ENCODE results near the gene SLC25A40. TPM values are rescaled to one million over a fixed set of nuclear protein-coding genes. Genes with fewer than 3 reads are reported as not detected.
A peak's percentile ranks its signal among the peaks of the same experiment; 100 is the strongest.

SLC25A40 gene
- total and polyA plus RNA-seq, 7 donors = 3.1 to 11.2 (median 5.8) TPM

DNA sequence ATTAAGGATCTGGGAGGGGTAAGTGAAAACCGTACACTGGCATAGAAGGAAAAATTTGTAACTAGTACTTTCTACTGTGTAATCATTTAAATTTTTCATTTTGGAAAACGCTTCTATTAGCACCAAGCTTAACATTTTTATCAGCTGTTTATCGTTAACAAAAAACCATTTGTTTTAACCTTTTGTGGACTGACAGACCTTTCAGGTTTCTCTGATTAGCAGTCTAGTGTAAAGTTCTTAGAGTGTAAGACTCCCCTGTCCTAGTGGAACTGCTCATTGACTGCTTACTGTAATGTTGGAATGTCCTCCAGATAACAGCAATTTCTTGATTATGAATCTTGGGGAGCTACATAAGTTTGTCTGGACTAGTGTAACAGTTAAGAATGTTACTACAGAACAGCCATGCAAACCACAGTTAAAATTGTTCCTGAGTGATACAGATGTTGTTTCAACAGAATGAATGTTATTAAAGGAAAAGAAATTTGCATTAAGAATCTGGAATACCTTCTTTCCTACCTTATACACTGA, 2.1 kb upstream of the SLC25A40 start:
- H3K4me3 ChIP-seq = peak overlapping the region; percentile 88
- no peak overlapping the region for H3K27ac ChIP-seq
- DNase-seq (no peak), ATAC-seq (no peak)
- H3K36me3 ChIP-seq (ENCODE audit: insufficient read depth in 1 of 2, low read depth in 1 of 2) = no peaks in the 10 kb centered on the region
- H3K27me3 ChIP-seq (ENCODE audit: insufficient read depth in 3 of 3, low read length in 2 of 3) = no peaks in the 10 kb centered on the region
- TF ChIP-seq, protein P1, sequence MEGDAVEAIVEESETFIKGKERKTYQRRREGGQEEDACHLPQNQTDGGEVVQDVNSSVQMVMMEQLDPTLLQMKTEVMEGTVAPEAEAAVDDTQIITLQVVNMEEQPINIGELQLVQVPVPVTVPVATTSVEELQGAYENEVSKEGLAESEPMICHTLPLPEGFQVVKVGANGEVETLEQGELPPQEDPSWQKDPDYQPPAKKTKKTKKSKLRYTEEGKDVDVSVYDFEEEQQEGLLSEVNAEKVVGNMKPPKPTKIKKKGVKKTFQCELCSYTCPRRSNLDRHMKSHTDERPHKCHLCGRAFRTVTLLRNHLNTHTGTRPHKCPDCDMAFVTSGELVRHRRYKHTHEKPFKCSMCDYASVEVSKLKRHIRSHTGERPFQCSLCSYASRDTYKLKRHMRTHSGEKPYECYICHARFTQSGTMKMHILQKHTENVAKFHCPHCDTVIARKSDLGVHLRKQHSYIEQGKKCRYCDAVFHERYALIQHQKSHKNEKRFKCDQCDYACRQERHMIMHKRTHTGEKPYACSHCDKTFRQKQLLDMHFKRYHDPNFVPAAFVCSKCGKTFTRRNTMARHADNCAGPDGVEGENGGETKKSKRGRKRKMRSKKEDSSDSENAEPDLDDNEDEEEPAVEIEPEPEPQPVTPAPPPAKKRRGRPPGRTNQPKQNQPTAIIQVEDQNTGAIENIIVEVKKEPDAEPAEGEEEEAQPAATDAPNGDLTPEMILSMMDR (IDR thresholded peaks at IDR 0.05) = no peak
- H3K4me1 ChIP-seq = peaks cover 31% of the 10 kb centered on the region
- intact Hi-C loops (cut with DNase I) = loop anchor here (5.0 kb wide), 1 partner anchor 54 kb away; the partner anchor contains the start of gene ADAM22 (in 2 of the 2)
- WGBS, 3 donors = 62 to 69% (median 65%) methylated on average over 3 of the region's 3 CpGs
- no peaks in the 10 kb centered on the region for H3K9me3 ChIP-seq

DNA sequence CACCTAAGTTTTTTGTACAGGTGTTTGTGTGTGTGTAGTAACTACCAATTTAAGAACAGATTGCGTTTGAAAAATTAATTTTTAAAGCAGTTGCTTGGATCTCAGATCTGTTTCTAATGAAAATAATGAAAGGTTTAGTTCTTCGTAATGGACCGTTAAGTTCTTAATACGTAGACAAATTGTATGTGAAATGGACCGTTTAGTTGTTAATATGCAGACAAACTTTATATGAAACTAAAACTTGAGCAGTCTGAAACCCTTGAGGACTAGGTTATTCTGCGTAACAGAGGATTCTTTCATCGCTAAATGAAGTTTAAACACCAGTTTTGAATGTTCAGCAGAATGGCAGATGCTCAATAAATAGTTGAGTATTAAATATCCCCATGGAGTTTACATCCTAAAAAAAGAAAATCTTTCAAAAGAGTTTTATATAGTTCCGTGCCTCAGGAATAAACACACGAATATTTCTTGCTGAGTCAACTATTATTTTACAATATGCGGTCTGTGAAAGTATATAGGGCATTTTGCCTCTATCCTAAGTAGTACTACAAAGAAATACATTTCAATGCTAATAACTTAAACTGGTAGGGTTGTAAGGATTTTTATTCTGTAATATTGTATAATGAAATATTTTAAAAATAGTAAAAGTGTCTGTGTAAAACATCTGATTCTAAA, 1.3 kb upstream of the SLC25A40 start:
- Histone ChIP-seq H3K27me3 (ENCODE audit: insufficient read depth in 3 of 3, low read length in 2 of 3) (no peaks in the 10 kb centered on the region), H3K4me3 (peak overlapping the region; percentile 88), H3K4me1 (peaks cover 31% of the 10 kb centered on the region), H3K9me3 (no peaks in the 10 kb centered on the region), H3K27ac (peak overlapping the region; percentile 93), H3K36me3 (ENCODE audit: insufficient read depth in 1 of 2, low read depth in 1 of 2) (no peaks in the 10 kb centered on the region)
- ATAC-seq (no peak), DNase-seq (no peak)
- intact Hi-C loops (cut with DNase I) = loop anchor here (5.0 kb wide), 1 partner anchor 55 kb away; the partner anchor contains the start of gene ADAM22 (in 2 of the 2)
- TF ChIP-seq, protein P1 (IDR thresholded peaks at IDR 0.05) = no peak
- 8 to 9% (median 9%) methylated on average over 10 of the region's 10 CpGs for WGBS, 3 donors

DNA sequence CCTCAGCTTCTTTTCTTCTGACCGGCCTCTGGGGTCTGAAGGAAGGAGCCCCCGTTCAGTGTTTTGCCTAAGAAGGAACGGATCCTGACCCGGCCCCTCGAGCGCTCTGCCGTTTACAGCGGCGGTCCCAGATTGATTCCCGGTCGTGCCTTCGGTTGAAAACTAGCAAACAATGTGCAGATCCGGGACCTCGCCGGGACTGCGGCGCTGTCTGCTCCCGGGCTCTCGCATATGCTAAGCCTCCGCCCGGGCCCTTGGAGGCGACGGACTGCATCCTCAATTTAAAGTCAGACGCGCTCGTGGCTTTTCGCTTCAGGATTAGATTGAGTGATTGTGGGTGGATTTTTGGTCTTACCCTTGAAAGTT, 692 bp upstream of the SLC25A40 start:
- peak; percentile 52 to 72 for DNase-seq
- Histone ChIP-seq H3K9me3 (no peaks in the 10 kb centered on the region), H3K36me3 (ENCODE audit: insufficient read depth in 1 of 2, low read depth in 1 of 2) (no peaks in the 10 kb centered on the region), H3K4me3 (peak overlapping the region; percentile 88), H3K27me3 (ENCODE audit: insufficient read depth in 3 of 3, low read length in 2 of 3) (no peaks in the 10 kb centered on the region), H3K4me1 (peaks cover 31% of the 10 kb centered on the region), H3K27ac (peak overlapping the region; percentile 93)
- TF ChIP-seq, protein P1 (IDR thresholded peaks at IDR 0.05) = no peak
- WGBS, 3 donors = 0 to 1% (median 1%) methylated on average over 26 to 27 of the region's 27 CpGs
- intact Hi-C loops (cut with DNase I) = loop anchor here (5.0 kb wide), 1 partner anchor 55 kb away; the partner anchor contains the start of gene ADAM22 (in 2 of the 2)
- peak; percentile 53 to 72 (median 62) for ATAC-seq

DNA sequence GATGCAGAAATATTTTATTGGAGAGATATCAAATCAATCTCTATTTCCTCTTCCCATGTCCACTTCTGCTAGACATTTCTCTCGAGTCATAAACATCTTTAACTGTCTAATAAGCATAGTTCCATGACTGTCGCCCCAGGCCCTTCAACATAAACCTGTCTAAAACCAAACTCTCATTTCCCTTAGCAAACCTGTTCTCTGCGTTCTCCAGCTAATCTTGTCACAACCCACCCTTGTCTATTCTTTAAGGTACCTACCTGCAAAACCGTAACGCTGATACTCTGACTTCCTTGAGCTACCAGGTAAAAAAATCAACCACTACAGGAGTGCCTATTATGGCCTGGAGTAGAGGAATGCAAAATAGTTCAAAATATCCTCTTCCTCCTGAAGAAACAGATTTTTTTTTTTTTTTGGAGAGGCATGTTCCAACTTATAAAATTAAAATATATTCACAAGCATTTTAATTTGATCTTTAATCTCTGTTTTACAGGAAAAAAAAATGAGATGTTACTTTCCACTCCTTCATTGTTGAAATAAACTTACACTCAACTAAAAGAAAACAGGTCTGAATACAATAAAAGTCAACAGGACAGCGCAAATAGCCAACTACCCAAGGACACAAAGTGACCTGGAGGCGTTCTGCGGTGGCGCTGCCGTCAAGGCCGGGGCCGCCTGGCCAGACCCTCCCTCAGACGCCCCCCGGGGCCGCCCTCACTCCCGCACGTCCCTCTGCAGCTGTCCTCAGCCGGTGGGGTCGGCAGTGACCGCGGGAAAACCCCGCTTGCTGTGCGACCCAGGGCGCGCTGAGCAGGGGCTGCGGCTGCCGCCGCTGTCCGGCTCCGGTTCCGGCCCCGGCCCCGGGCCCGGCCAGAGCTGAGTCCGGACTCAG, 765 bp downstream of the SLC25A40 start:
- ATAC-seq (peak in 3 of 4 donors; percentile 15 to 40 (median 24)), DNase-seq (no peak)
- TF ChIP-seq, protein P1 (IDR thresholded peaks at IDR 0.05) = no peak
- whole genome bisulfite sequencing, 3 donors = 3 to 4% (median 4%) methylated on average over 33 to 35 of the region's 35 CpGs
- H3K36me3 ChIP-seq (ENCODE audit: insufficient read depth in 1 of 2, low read depth in 1 of 2) = no peaks in the 10 kb centered on the region
- H3K27me3 ChIP-seq (ENCODE audit: insufficient read depth in 3 of 3, low read length in 2 of 3) = no peaks in the 10 kb centered on the region
- intact Hi-C loops (cut with DNase I) = loop anchor here (5.0 kb wide), 1 partner anchor 57 kb away; the partner anchor contains the start of gene ADAM22 (in 2 of the 2)
- no peaks in the 10 kb centered on the region for H3K9me3 ChIP-seq
- H3K4me1 ChIP-seq = peaks cover 31% of the 10 kb centered on the region
- H3K27ac ChIP-seq = peak overlapping the region; percentile 93
- peak overlapping the region; percentile 88 for H3K4me3 ChIP-seq

Data from psoas muscle (tissue), 8 donors.